Neural crest cell (in vitro differentiated cells): ENCODE results near the gene DRC3. TPM values are rescaled to one million over a fixed set of nuclear protein-coding genes. Genes with fewer than 3 reads are reported as not detected.

Source experiments
- DNase-seq: peaks from one replicate; pipeline ENCODE4 v3.0.0; 2021; ENCODE audit warnings: low read depth, mixed read lengths, low spot score
- H3K27ac Mint-ChIP-seq: one replicate; pipeline ENCODE4 v1.8.0; 2021; ENCODE audit warnings: mild to moderate bottlenecking, mixed read lengths; ENCODE audit not compliant: unreplicated experiment
- H3K27me3 Mint-ChIP-seq: 2 replicates; pipeline ENCODE4 v1.8.0; 2021; ENCODE audit warnings: low read depth, mild to moderate bottlenecking, mixed read lengths
- H3K36me3 Mint-ChIP-seq: 2 replicates; pipeline ENCODE4 v1.8.0; 2021; ENCODE audit warnings: low read depth, mild to moderate bottlenecking, mixed read lengths
- H3K4me1 Mint-ChIP-seq: 2 replicates; pipeline ENCODE4 v1.8.0; 2021; ENCODE audit warnings: mixed read lengths
- H3K4me3 Mint-ChIP-seq: one replicate; pipeline ENCODE4 v1.8.0; 2021; ENCODE audit warnings: mild to moderate bottlenecking, mixed read lengths
- H3K9me3 Mint-ChIP-seq: 2 replicates; pipeline ENCODE4 v1.8.0; 2021; ENCODE audit warnings: mixed read lengths
- CTCF ChIP-seq: fragments of 200-600 bp; sonication (generic); conservative IDR thresholded peaks from 2 replicates; pipeline ENCODE4 v1.5.0; 2021; ENCODE audit warnings: antibody characterized with exemption, mild to moderate bottlenecking
- total RNA-seq: library from RNA; stranded (reverse); gene quantifications from 2 replicates; pipeline ENCODE4 v1.2.1, GENCODE V29; 2021

Gene DRC3
- total RNA-seq, 1 donor from 2014 or later, result 0.61 TPM

GRCh38 chr17:17998934-17999333, 26.3 kb downstream of the DRC3 start:
- no peak for DNase-seq
- Mint-ChIP-seq H3K27me3 (no peaks in the 10 kb centered on the region), H3K4me1 (peaks cover 9% of the 10 kb centered on the region), H3K9me3 (no peaks in the 10 kb centered on the region), H3K4me3 (no peak overlapping the region), H3K27ac (no peak overlapping the region), H3K36me3 (no peaks in the 10 kb centered on the region)
- no peak for TF ChIP-seq CTCF

GRCh38 chr17:17999364-18000029, 26.8 kb downstream of the DRC3 start:
- Mint-ChIP-seq H3K4me1 (peaks cover 8% of the 10 kb centered on the region), H3K4me3 (no peak overlapping the region), H3K27ac (no peak overlapping the region), H3K9me3 (no peaks in the 10 kb centered on the region), H3K27me3 (no peaks in the 10 kb centered on the region), H3K36me3 (no peaks in the 10 kb centered on the region)
- no peak for DNase-seq
- TF ChIP-seq CTCF, result no peak

- no peak for DNase-seq
- H3K27ac Mint-ChIP-seq, result no peak overlapping the region
- H3K4me1 Mint-ChIP-seq, result peaks cover 3% of the 10 kb centered on the region
- no peak for TF ChIP-seq CTCF
- H3K27me3 Mint-ChIP-seq, result no peaks in the 10 kb centered on the region
- no peaks in the 10 kb centered on the region for H3K9me3 Mint-ChIP-seq
- no peak overlapping the region for H3K4me3 Mint-ChIP-seq
- no peaks in the 10 kb centered on the region for H3K36me3 Mint-ChIP-seq
These were observed 27.4 kb downstream of the DRC3 start for GRCh38 chr17:18000030-18000408.

- H3K27me3 Mint-ChIP-seq, result no peaks in the 10 kb centered on the region
- H3K4me3 Mint-ChIP-seq, result no peak overlapping the region
These were observed 29.5 kb downstream of the DRC3 start for GRCh38 chr17:18002171-18002570.

GRCh38 chr17:18004345-18004744, 31.7 kb downstream of the DRC3 start:
- H3K36me3 Mint-ChIP-seq, result no peaks in the 10 kb centered on the region
- H3K27ac Mint-ChIP-seq, result no peak overlapping the region
- H3K27me3 Mint-ChIP-seq, result no peaks in the 10 kb centered on the region
- DNase-seq, result no peak
- no peak for TF ChIP-seq CTCF
- H3K4me3 Mint-ChIP-seq, result no peak overlapping the region
- peaks cover 5% of the 10 kb centered on the region for H3K4me1 Mint-ChIP-seq
- H3K9me3 Mint-ChIP-seq, result no peaks in the 10 kb centered on the region

More at GRCh38 chr17:18002171-18002570, 29.5 kb downstream of the DRC3 start:
- H3K9me3 Mint-ChIP-seq, result no peaks in the 10 kb centered on the region
- peaks cover 5% of the 10 kb centered on the region for H3K4me1 Mint-ChIP-seq
- no peak overlapping the region for H3K27ac Mint-ChIP-seq
- DNase-seq, result no peak
- no peaks in the 10 kb centered on the region for H3K36me3 Mint-ChIP-seq
- TF ChIP-seq CTCF, result no peak
